HAP-1 (cell line): ENCODE results near the gene AGPAT3.

Source experiments
- DNase-seq, 2 experiments: peaks; one replicate each; pipeline ENCODE4 v3.0.0-alpha.2; 2016 to 2020; ENCODE audit warnings: low spot score in 2 of 2
- H3K27me3 ChIP-seq: fragments of 250-450 bp; sonication (Bioruptor Pico); 2 replicates; pipeline ENCODE4 v1.5.1; 2020; ENCODE audit warnings: low read depth, mild to moderate bottlenecking, moderate library complexity
- H3K36me3 ChIP-seq: fragments of 250-450 bp; sonication (Bioruptor Pico); replicated peaks from 2 replicates; pipeline ENCODE4 v1.5.1; 2020; ENCODE audit warnings: mild to moderate bottlenecking
- H3K4me1 ChIP-seq: fragments of 250-450 bp; sonication (Bioruptor Pico); 2 replicates; pipeline ENCODE4 v1.5.1; 2020; ENCODE audit warnings: mild to moderate bottlenecking
- H3K4me3 ChIP-seq: fragments of 250-450 bp; sonication (Bioruptor Pico); 2 replicates; pipeline ENCODE4 v1.5.1; 2020; ENCODE audit warnings: mild to moderate bottlenecking, moderate library complexity
- H3K9me3 ChIP-seq: fragments of 250-450 bp; sonication (Bioruptor Pico); 2 replicates; pipeline ENCODE4 v1.5.1; 2020; ENCODE audit warnings: mild to moderate bottlenecking, moderate library complexity
- in situ Hi-C: fragments of 300-500 bp; cut with MboI; formaldehyde crosslinking; loops from 3 replicates; pipeline ENCODE4 v1.14.3; 2020; ENCODE audit warnings: low sequenced_read_pairs, inconsistent platforms, mixed read lengths

The AGPAT3 gene

DNA sequence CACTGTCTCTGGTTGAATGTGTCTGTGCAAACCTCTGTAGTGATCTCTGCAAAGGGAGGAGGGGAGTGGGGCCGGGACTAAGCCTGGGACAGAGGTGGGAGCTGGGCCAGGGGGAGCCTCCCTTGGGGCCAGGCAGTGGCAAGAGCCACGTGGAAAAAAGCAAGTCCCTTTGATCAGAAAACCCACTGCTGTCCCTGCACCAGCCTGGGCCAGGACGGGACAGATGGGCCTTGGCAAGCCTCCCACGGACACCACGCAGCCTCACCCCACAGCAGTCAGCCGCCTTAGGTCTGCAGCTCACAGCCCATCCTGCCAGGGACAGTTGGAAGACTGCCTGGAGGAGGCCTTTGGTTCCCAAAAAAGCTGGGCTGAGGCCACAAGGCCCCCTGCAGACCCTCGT lies 135.3 kb downstream of the AGPAT3 start:
- H3K4me3 ChIP-seq: no peak overlapping the region
- DNase-seq: no peak
- peaks cover 7% of the 10 kb centered on the region for H3K27me3 ChIP-seq
- H3K9me3 ChIP-seq: no peaks in the 10 kb centered on the region
- no peaks in the 10 kb centered on the region for H3K36me3 ChIP-seq
- H3K4me1 ChIP-seq: no peaks in the 10 kb centered on the region; the same call in 1 of the 2 replicates
- in situ Hi-C loops: no loop called here

- Histone ChIP-seq H3K4me3 (no peak overlapping the region), H3K36me3 (no peaks in the 10 kb centered on the region), H3K9me3 (no peaks in the 10 kb centered on the region), H3K27me3 (no peaks in the 10 kb centered on the region), H3K4me1 (no peaks in the 10 kb centered on the region)
- DNase-seq: no peak
- in situ Hi-C loops: no loop called here
Observed at GRCh38 chr21:44002511-44002910, 137.5 kb downstream of the AGPAT3 start.

- H3K36me3 ChIP-seq: no peaks in the 10 kb centered on the region
- no peak overlapping the region for H3K4me3 ChIP-seq
- in situ Hi-C loops: no loop called here
- no peaks in the 10 kb centered on the region for H3K27me3 ChIP-seq
- no peak for DNase-seq
- no peaks in the 10 kb centered on the region for H3K9me3 ChIP-seq
- no peaks in the 10 kb centered on the region for H3K4me1 ChIP-seq
Observed at GRCh38 chr21:44003307-44003966, 138.4 kb downstream of the AGPAT3 start.

DNA sequence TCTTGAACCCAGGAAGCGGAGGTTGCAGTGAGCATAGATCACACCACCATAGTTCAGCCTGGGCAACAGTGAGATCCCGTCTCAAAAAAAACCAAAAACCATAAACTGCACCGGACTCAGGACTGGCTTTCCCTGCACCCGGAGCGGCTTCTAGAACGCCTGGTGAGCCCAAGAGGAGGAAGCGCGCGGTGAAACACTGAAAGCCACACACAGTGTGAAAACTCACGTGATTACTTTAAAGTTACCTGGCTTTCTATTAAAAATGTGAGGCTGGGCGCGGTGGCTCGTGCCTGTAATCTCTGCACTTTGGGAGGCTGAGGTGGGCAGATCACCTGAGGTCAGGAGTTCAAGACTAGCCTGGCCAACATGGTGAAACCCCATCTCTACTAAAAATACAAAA lies 140.0 kb downstream of the AGPAT3 start:
- in situ Hi-C loops: no loop called here
- Histone ChIP-seq H3K4me1 (no peaks in the 10 kb centered on the region), H3K9me3 (no peaks in the 10 kb centered on the region), H3K27me3 (no peaks in the 10 kb centered on the region), H3K36me3 (no peaks in the 10 kb centered on the region), H3K4me3 (no peak overlapping the region)
- no peak for DNase-seq

DNA sequence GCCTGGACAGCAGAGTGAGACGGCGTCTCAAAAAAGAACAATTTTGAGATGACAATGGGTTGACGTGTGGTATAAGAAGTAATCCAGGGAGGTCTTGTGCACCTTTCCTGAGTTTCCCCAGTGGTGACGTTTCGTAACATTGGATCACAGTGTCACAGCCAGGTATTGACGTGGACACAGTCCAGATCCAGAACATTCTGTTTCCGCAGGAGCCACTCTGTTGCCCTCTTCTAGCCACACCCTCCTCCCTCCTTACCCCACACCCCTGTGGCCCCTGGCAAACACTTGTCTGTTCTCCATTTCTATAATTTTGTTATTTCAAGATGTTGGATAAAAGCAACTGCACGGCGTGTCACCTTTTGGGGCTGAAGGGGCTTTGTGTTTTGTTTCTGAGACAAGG lies 140.6 kb downstream of the AGPAT3 start:
- Histone ChIP-seq H3K36me3 (no peaks in the 10 kb centered on the region), H3K4me1 (no peaks in the 10 kb centered on the region), H3K4me3 (no peak overlapping the region), H3K9me3 (no peaks in the 10 kb centered on the region), H3K27me3 (no peaks in the 10 kb centered on the region)
- in situ Hi-C loops: no loop called here
- no peak for DNase-seq

GRCh38 chr21:44006017-44006619 lies 141.1 kb downstream of the AGPAT3 start:
- no peaks in the 10 kb centered on the region for H3K36me3 ChIP-seq
- in situ Hi-C loops: no loop called here
- H3K4me3 ChIP-seq: no peak overlapping the region
- DNase-seq: no peak
- H3K27me3 ChIP-seq: no peaks in the 10 kb centered on the region
- H3K9me3 ChIP-seq: no peaks in the 10 kb centered on the region
- H3K4me1 ChIP-seq: peaks cover under 1% of the 10 kb centered on the region; the same call in 1 of the 2 replicates

- Histone ChIP-seq H3K27me3 (no peaks in the 10 kb centered on the region), H3K4me3 (no peak overlapping the region), H3K9me3 (no peaks in the 10 kb centered on the region), H3K4me1 (peaks cover 2% of the 10 kb centered on the region; the same call in 1 of the 2 replicates), H3K36me3 (peaks cover under 1% of the 10 kb centered on the region; the same call in 1 of the 2 replicates)
- in situ Hi-C loops: no loop called here
- DNase-seq: no peak
Observed at GRCh38 chr21:44006656-44007055, 141.6 kb downstream of the AGPAT3 start.

GRCh38 chr21:44010429-44010828 lies 145.4 kb downstream of the AGPAT3 start:
- H3K4me1 ChIP-seq: peaks cover 13% of the 10 kb centered on the region
- H3K36me3 ChIP-seq: peaks cover 3% of the 10 kb centered on the region; the same call in 1 of the 2 replicates
- no peaks in the 10 kb centered on the region for H3K27me3 ChIP-seq
- H3K9me3 ChIP-seq: no peaks in the 10 kb centered on the region
- in situ Hi-C loops: no loop called here
- DNase-seq: no peak
- no peak overlapping the region for H3K4me3 ChIP-seq

DNA sequence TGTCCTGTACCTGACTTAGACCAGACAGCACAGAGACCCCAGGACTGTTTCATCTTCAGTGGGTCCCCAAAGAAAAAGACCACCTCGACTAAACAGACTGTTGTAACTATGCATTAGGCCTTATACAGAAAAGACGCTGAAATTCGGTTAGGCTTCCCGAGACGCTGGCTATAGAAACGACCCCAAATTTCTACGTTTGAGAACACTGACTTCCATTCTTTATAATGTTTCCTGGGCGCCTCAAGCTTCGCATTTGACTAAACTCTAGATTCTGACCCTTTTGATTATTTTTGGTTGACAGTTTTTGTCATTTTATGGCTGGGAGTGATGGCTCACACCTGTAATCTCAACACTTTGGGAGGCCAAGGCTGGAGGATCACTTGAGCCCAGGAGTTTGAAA lies 146.1 kb downstream of the AGPAT3 start:
- no peaks in the 10 kb centered on the region for H3K27me3 ChIP-seq
- H3K36me3 ChIP-seq: peaks cover 3% of the 10 kb centered on the region; the same call in 1 of the 2 replicates
- in situ Hi-C loops: no loop called here
- peaks cover 19% of the 10 kb centered on the region for H3K4me1 ChIP-seq
- H3K4me3 ChIP-seq: peak overlapping the region; percentile 74
- DNase-seq: no peak
- H3K9me3 ChIP-seq: no peaks in the 10 kb centered on the region

DNA sequence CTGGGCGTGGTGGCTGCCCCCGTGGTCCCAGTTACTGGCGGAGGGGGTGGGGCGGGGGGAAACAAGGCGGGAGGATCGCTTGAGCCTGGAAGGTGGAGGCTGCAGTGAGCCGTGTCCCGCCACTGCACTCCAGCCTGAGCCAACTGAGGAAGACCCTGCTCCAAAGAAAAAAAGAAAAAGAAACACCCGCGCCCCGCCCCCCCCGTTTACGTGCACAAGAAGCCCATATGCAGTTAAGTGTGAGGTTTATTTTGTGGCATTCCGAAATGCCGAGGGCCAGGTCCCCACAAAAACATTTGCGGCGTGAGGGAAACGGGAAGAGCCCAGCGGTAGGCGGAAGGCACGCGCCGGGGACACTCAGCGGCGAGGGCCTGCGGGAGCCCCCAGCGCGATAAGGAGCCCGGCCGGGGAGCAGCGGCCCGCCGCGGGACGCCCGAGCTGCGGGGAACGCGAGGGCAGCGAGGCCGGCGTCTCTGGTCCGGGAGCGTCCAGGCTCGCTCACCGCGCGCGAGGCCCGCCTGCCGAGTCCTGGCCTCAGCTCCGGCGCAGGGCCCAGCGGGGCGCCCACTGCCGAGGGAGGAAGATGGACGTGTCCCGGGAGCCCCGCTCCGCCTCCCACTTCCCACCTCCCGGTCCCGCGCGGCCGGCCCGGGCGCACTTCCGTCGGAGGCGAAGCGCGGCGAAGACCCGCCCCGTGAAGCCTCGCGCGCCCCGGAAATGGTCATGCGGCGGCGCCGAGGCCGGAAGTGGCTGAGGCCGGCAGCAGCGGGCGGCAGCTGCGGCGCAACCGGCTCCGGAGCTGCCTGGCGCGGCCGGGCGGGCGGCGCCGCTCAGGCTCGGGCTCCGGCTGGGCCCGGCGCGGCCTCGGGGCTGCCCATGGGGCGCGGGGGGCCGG lies 146.8 kb downstream of the AGPAT3 start, which contains the start of gene TRAPPC10:
Gene TRAPPC10 (plus strand): TSS at position 731 of the 895 bp plus-strand sequence. CDS start 185 bp downstream, outside the sequence.
- H3K36me3 ChIP-seq: peaks cover 3% of the 10 kb centered on the region; the same call in 1 of the 2 replicates
- no peaks in the 10 kb centered on the region for H3K9me3 ChIP-seq
- peak; percentile 75 to 87 for DNase-seq
- in situ Hi-C loops: no loop called here
- peak within 1 kb of the TSS; percentile 74 for H3K4me3 ChIP-seq
- H3K27me3 ChIP-seq: no peaks in the 10 kb centered on the region
- H3K4me1 ChIP-seq: peaks cover 19% of the 10 kb centered on the region

GRCh38 chr21:44012474-44013379 lies 147.7 kb downstream of the AGPAT3 start:
- Histone ChIP-seq H3K4me1 (peaks cover 19% of the 10 kb centered on the region), H3K36me3 (peaks cover 3% of the 10 kb centered on the region; the same call in 1 of the 2 replicates), H3K9me3 (no peaks in the 10 kb centered on the region), H3K27me3 (no peaks in the 10 kb centered on the region), H3K4me3 (peak overlapping the region; percentile 74)
- peak in 1 of 2 experiments; percentile 74 for DNase-seq
- in situ Hi-C loops: no loop called here

- Histone ChIP-seq H3K4me1 (peaks cover 19% of the 10 kb centered on the region), H3K36me3 (peaks cover 3% of the 10 kb centered on the region; the same call in 1 of the 2 replicates), H3K9me3 (no peaks in the 10 kb centered on the region), H3K27me3 (no peaks in the 10 kb centered on the region), H3K4me3 (peak overlapping the region; percentile 74)
- in situ Hi-C loops: no loop called here
- peak; percentile 21 to 33 for DNase-seq
Observed at GRCh38 chr21:44013380-44014088, 148.5 kb downstream of the AGPAT3 start.
